ENCODE results near the gene SULT2A1.

DNA sequence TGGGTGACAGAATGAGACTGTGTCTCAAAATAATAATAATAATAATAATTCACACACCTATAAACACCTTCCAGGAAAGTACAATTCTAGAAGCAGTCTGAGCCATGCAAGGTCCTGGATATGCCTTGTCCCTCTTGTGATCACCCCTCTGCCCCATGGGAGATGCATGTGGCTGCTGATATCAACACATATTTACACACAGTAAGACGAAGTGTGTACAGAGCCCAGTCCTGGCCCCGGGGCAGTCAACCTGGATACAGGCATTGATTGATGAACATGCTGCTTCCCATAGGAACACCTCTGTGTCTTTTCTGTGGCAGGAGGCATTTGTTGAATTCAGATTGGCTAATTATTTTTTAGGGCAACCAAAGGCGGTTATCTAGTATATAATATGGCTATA is 3.2 kb downstream of the SULT2A1 start:
- TF ChIP-seq, protein P1, sequence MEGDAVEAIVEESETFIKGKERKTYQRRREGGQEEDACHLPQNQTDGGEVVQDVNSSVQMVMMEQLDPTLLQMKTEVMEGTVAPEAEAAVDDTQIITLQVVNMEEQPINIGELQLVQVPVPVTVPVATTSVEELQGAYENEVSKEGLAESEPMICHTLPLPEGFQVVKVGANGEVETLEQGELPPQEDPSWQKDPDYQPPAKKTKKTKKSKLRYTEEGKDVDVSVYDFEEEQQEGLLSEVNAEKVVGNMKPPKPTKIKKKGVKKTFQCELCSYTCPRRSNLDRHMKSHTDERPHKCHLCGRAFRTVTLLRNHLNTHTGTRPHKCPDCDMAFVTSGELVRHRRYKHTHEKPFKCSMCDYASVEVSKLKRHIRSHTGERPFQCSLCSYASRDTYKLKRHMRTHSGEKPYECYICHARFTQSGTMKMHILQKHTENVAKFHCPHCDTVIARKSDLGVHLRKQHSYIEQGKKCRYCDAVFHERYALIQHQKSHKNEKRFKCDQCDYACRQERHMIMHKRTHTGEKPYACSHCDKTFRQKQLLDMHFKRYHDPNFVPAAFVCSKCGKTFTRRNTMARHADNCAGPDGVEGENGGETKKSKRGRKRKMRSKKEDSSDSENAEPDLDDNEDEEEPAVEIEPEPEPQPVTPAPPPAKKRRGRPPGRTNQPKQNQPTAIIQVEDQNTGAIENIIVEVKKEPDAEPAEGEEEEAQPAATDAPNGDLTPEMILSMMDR (IDR thresholded peaks at IDR 0.05) = no peak
- TF ChIP-seq POLR2A (IDR thresholded peaks at IDR 0.05) = no peak

All from breast epithelium (tissue), 3 donors.